RPMI7951 (cell line): ENCODE data around the gene CDH24. TPM values are rescaled to one million over a fixed set of nuclear protein-coding genes. Genes with fewer than 3 reads are reported as not detected.

Experiments
- total RNA-seq: library from RNA; depleted of rRNA; stranded (reverse); fragments of >200 nt; shearing (Covaris generic); gene quantifications from 2 replicates; pipeline ENCODE4 v1.2.3, GENCODE V29; 2014; rRNA removed

CDH24 gene
- total RNA-seq, 1 experiment from 2014 or later, result 6.7 TPM

Other genes starting within 250 kb of the CDH24 start
- 2.2 and 2.5 TPM in 2 replicates for gene SLC7A7, start 242.1 kb downstream of the CDH24 start, total RNA-seq
- gene MRPL52, start 227.6 kb downstream of the CDH24 start, total RNA-seq, result 93.9 and 100 TPM in 2 replicates
- 613 and 718 TPM in 2 replicates for gene MMP14, start 220.9 kb downstream of the CDH24 start, total RNA-seq
- 41.9 and 44.9 TPM in 2 replicates for gene LRP10, start 185.8 kb downstream of the CDH24 start, total RNA-seq
- gene REM2, start 174.3 kb downstream of the CDH24 start, total RNA-seq, result 0.12 and 0.59 TPM in 2 replicates
- gene RBM23, start 138.4 kb downstream of the CDH24 start, total RNA-seq, result 79.2 and 93.5 TPM in 2 replicates
- gene PRMT5, start 128.1 kb downstream of the CDH24 start, total RNA-seq, result 49.3 and 61.1 TPM in 2 replicates
- gene HAUS4, start 100.4 kb downstream of the CDH24 start, total RNA-seq, result 35.3 and 59.3 TPM in 2 replicates
- gene AJUBA, start 75.0 kb downstream of the CDH24 start, total RNA-seq, result 31.0 and 35.3 TPM in 2 replicates
- 4.4 and 8.2 TPM in 2 replicates for gene C14orf93, start 47.4 kb downstream of the CDH24 start, total RNA-seq
- gene PSMB5, start 22.6 kb downstream of the CDH24 start, total RNA-seq, result 309 and 373 TPM in 2 replicates
- 0.10 TPM in 1 of 2 replicates, not detected in the other for gene PSMB11, start 15.3 kb downstream of the CDH24 start, total RNA-seq
- 37.1 and 38.9 TPM in 2 replicates for gene ACIN1, start 37.6 kb upstream of the CDH24 start, total RNA-seq
- gene C14orf119, start 38.0 kb upstream of the CDH24 start, total RNA-seq, result 62.0 and 65.7 TPM in 2 replicates
- gene CIROP, start 47.5 kb upstream of the CDH24 start, total RNA-seq, result not detected in 2 replicates
- gene CEBPE, start 61.7 kb upstream of the CDH24 start, total RNA-seq, result not detected in 2 replicates
- 1.6 and 2.8 TPM in 2 replicates for gene SLC7A8, start 126.1 kb upstream of the CDH24 start, total RNA-seq
- not detected in 2 replicates for gene RNF212B, start 180.4 kb upstream of the CDH24 start, total RNA-seq
- gene HOMEZ, start 228.6 kb upstream of the CDH24 start, total RNA-seq, result 6.4 and 9.9 TPM in 2 replicates
- gene PPP1R3E, start 245.3 kb upstream of the CDH24 start, total RNA-seq, result 3.0 and 4.3 TPM in 2 replicates
- gene BCL2L2, start 249.3 kb upstream of the CDH24 start, total RNA-seq, result 7.1 and 9.5 TPM in 2 replicates